Liver (tissue), 9 donors: ENCODE results near the gene REEP3. TPM values are rescaled to one million over a fixed set of nuclear protein-coding genes. Genes with fewer than 3 reads are reported as not detected.

Source experiments
- DNase-seq: peaks from one replicate; pipeline ENCODE4 v3.0.0-alpha.2; 2017; ENCODE audit warnings: low spot score
- H3K27ac ChIP-seq, 2 donors: one replicate each; pipeline ENCODE4 v1.7.0; 2013; ENCODE audit warnings: inconsistent platforms in 2 of 2, low read length in 2 of 2, control low read depth in 1 of 2, low read depth in 1 of 2, mild to moderate bottlenecking in 1 of 2
- H3K27me3 ChIP-seq, 4 donors: one replicate each; pipeline versions ENCODE4 v1.6.1 to v1.7.0; 2013; ENCODE audit warnings: low read length in 3 of 4, inconsistent platforms in 1 of 4, mild to moderate bottlenecking in 1 of 4, moderate library complexity in 1 of 4; ENCODE audit not compliant: control insufficient read depth in 4 of 4, insufficient read depth in 4 of 4
- H3K36me3 ChIP-seq, 4 donors: one replicate each; pipeline versions ENCODE4 v1.6.1 to v1.7.0; 2013; ENCODE audit warnings: low read length in 3 of 4, mild to moderate bottlenecking in 3 of 4, low read depth in 1 of 4, moderate library complexity in 1 of 4; ENCODE audit not compliant: control insufficient read depth in 4 of 4, insufficient read depth in 3 of 4
- H3K4me1 ChIP-seq, 4 donors: one replicate each; pipeline versions ENCODE4 v1.6.1 to v1.7.0; 2013; ENCODE audit warnings: low read length in 3 of 4, mild to moderate bottlenecking in 3 of 4, moderate library complexity in 1 of 4; ENCODE audit not compliant: control insufficient read depth in 4 of 4, insufficient read depth in 4 of 4
- H3K4me3 ChIP-seq, 3 donors: one replicate each; pipeline versions ENCODE4 v1.6.1 to v1.7.0; 2013; ENCODE audit warnings: low read length in 3 of 3, control low read depth in 1 of 3, low read depth in 1 of 3, mild to moderate bottlenecking in 1 of 3
- H3K9ac ChIP-seq, 2 donors: one replicate each; pipeline ENCODE4 v1.7.0; 2013; ENCODE audit warnings: low read length in 2 of 2, mild to moderate bottlenecking in 2 of 2, moderate library complexity in 2 of 2, control low read depth in 1 of 2, low read depth in 1 of 2
- H3K9me3 ChIP-seq, 4 donors: one replicate each; pipeline versions ENCODE4 v1.6.1 to v1.7.0; 2013; ENCODE audit warnings: low read length in 3 of 4; ENCODE audit not compliant: control insufficient read depth in 4 of 4
- EGR1 ChIP-seq, 2 donors: IDR thresholded peaks; 2 replicates each; pipeline ENCODE4 v1.6.1; 2016 to 2018; ENCODE audit warnings: antibody characterized with exemption in 2 of 2, low read depth in 2 of 2
- FOXA1 ChIP-seq: IDR thresholded peaks from 2 replicates; pipeline ENCODE4 v1.6.1; 2016; ENCODE audit warnings: antibody characterized with exemption
- FOXA2 ChIP-seq: IDR thresholded peaks from 2 replicates; pipeline ENCODE4 v1.6.1; 2016; ENCODE audit warnings: antibody characterized with exemption
- GABPA ChIP-seq, 2 donors: IDR thresholded peaks in 1 of 2; conservative IDR thresholded peaks in 1 of 2; 2 replicates each; pipeline ENCODE4 v1.6.1; 2016; ENCODE audit warnings: antibody characterized with exemption in 2 of 2, mild to moderate bottlenecking in 1 of 2, moderate library complexity in 1 of 2
- HNF4A ChIP-seq, 2 donors: conservative IDR thresholded peaks; 2 replicates each; pipeline ENCODE4 v1.6.1; 2016; ENCODE audit warnings: antibody characterized with exemption in 2 of 2, mild to moderate bottlenecking in 2 of 2
- HNF4G ChIP-seq: IDR thresholded peaks from 2 replicates; pipeline ENCODE4 v1.6.1; 2016; ENCODE audit warnings: antibody characterized with exemption
- JUND ChIP-seq, 2 donors: IDR thresholded peaks; 2 replicates each; pipeline ENCODE4 v1.6.1; 2016; ENCODE audit warnings: antibody characterized with exemption in 2 of 2
- NR2F2 ChIP-seq: IDR thresholded peaks from 2 replicates; pipeline ENCODE4 v1.6.1; 2016; ENCODE audit warnings: antibody characterized with exemption
- RAD21 ChIP-seq, 2 donors: IDR thresholded peaks; 2 replicates each; pipeline ENCODE4 v1.6.1; 2016; ENCODE audit warnings: antibody characterized with exemption in 2 of 2, mild to moderate bottlenecking in 2 of 2
- RXRA ChIP-seq, 2 donors: IDR thresholded peaks; 2 replicates each; pipeline ENCODE4 v1.6.1; 2017 to 2018; ENCODE audit warnings: antibody characterized with exemption in 2 of 2, mild to moderate bottlenecking in 1 of 2
- SP1 ChIP-seq: IDR thresholded peaks from 2 replicates; pipeline ENCODE4 v1.6.1; 2018; ENCODE audit warnings: antibody characterized with exemption, mild to moderate bottlenecking
- TAF1 ChIP-seq: conservative IDR thresholded peaks from 2 replicates; pipeline ENCODE4 v1.6.1; 2016; ENCODE audit warnings: antibody characterized with exemption, mild to moderate bottlenecking
- YY1 ChIP-seq: IDR thresholded peaks from 2 replicates; pipeline ENCODE4 v1.6.1; 2016; ENCODE audit warnings: antibody characterized with exemption, mild to moderate bottlenecking
- WGBS: extraction: QIAGEN DNeasy Blood & Tissue Kit; methylation state at CpG from one replicate; pipeline ENCODE4 v1.1.7; 2013; 5-methylcytosine and 5-hydroxymethylcytosine counted together
- polyA plus RNA-seq, 2 donors: library from polyadenylated mRNA; stranded (reverse) in 1 of 2; unstranded in 1 of 2; fragments of 200-250 nt in 1 of 2; fragments of >200 nt in 1 of 2; fragmentation: Nextera tagmentation in 1 of 2; extraction: Ambion mirVana in 1 of 2; gene quantifications; one replicate each; pipeline versions ENCODE4 v1.2.1 to v1.2.3, GENCODE V29; 2013 to 2015
- total RNA-seq, 2 donors: library from RNA; depleted of rRNA; stranded (reverse); fragments of >200 nt; gene quantifications; one replicate each; pipeline ENCODE4 v1.2.3, GENCODE V29; 2014
- TF ChIP-seq, protein P1 (sequence below): IDR thresholded peaks from 2 replicates; pipeline ENCODE4 v1.6.1; 2016; ENCODE audit warnings: antibody characterized with exemption
- TF ChIP-seq, protein P2 (sequence below): IDR thresholded peaks from 2 replicates; pipeline ENCODE4 v1.6.1; 2016; ENCODE audit warnings: antibody characterized with exemption, mild to moderate bottlenecking
- TF ChIP-seq, protein P3 (sequence below): IDR thresholded peaks from 2 replicates; pipeline ENCODE4 v1.6.1; 2016; ENCODE audit warnings: antibody characterized with exemption
- TF ChIP-seq, protein P4 (sequence below): IDR thresholded peaks from 2 replicates; pipeline ENCODE4 v1.6.1; 2016; ENCODE audit warnings: antibody characterized with exemption
- TF ChIP-seq, protein P5 (sequence below): fragments of 150-350 bp; IDR thresholded peaks from 2 replicates; pipeline ENCODE4 v1.5.1; 2017; ENCODE audit warnings: improper control_type of control experiment, low read depth, low read length; ENCODE audit not compliant: missing input control
- donor health status: healthy.
- donor health status: healthy.
- donor health status: healthy.
- donor health status: healthy.
- donor health status: healthy.

Gene REEP3
- total and polyA plus RNA-seq, 4 donors: 7.9 to 26.9 (median 18.2) TPM

DNA sequence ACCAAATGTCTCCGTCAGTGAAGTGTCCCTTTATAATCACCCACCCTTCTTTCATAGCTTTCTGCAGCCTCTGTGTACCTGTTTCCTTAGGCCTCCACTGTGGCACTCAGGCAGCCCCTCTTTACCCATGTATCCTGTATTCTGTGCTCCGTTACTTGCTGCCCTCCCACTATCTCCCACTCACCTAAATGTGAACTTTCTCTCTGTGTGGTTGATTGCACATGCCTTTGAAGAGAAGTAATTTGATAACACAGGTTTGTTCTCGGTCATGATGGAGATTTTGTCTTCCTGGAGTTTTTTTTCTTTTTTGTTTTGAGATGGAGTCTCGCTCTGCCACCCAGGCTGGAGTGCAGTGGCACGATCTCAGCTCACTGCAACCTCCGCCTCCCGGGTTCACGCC, 61.5 kb downstream of the REEP3 start:
- WGBS: 98% methylated on average over 8 of the region's 8 CpGs
- Histone ChIP-seq H3K4me3 (no peak overlapping the region), H3K27me3 (no peaks in the 10 kb centered on the region), H3K9ac (no peak overlapping the region), H3K9me3 (no peaks in the 10 kb centered on the region), H3K36me3 (no peaks in the 10 kb centered on the region), H3K4me1 (peaks cover 0 to 1% (median 0%) of the 10 kb centered on the region in 4 donors), H3K27ac (no peak overlapping the region)
- TF ChIP-seq RAD21 (IDR thresholded peaks at IDR 0.05) (no peak), HNF4G (no peak), EGR1 (IDR thresholded peaks at IDR 0.05; ENCODE audit: low read depth in 2 of 2) (no peak), NR2F2 (no peak), FOXA2 (no peak), SP1 (no peak)
- TF ChIP-seq, protein P1, sequence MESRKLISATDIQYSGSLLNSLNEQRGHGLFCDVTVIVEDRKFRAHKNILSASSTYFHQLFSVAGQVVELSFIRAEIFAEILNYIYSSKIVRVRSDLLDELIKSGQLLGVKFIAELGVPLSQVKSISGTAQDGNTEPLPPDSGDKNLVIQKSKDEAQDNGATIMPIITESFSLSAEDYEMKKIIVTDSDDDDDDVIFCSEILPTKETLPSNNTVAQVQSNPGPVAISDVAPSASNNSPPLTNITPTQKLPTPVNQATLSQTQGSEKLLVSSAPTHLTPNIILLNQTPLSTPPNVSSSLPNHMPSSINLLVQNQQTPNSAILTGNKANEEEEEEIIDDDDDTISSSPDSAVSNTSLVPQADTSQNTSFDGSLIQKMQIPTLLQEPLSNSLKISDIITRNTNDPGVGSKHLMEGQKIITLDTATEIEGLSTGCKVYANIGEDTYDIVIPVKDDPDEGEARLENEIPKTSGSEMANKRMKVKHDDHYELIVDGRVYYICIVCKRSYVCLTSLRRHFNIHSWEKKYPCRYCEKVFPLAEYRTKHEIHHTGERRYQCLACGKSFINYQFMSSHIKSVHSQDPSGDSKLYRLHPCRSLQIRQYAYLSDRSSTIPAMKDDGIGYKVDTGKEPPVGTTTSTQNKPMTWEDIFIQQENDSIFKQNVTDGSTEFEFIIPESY: no peak
- TF ChIP-seq, protein P2, sequence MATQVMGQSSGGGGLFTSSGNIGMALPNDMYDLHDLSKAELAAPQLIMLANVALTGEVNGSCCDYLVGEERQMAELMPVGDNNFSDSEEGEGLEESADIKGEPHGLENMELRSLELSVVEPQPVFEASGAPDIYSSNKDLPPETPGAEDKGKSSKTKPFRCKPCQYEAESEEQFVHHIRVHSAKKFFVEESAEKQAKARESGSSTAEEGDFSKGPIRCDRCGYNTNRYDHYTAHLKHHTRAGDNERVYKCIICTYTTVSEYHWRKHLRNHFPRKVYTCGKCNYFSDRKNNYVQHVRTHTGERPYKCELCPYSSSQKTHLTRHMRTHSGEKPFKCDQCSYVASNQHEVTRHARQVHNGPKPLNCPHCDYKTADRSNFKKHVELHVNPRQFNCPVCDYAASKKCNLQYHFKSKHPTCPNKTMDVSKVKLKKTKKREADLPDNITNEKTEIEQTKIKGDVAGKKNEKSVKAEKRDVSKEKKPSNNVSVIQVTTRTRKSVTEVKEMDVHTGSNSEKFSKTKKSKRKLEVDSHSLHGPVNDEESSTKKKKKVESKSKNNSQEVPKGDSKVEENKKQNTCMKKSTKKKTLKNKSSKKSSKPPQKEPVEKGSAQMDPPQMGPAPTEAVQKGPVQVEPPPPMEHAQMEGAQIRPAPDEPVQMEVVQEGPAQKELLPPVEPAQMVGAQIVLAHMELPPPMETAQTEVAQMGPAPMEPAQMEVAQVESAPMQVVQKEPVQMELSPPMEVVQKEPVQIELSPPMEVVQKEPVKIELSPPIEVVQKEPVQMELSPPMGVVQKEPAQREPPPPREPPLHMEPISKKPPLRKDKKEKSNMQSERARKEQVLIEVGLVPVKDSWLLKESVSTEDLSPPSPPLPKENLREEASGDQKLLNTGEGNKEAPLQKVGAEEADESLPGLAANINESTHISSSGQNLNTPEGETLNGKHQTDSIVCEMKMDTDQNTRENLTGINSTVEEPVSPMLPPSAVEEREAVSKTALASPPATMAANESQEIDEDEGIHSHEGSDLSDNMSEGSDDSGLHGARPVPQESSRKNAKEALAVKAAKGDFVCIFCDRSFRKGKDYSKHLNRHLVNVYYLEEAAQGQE: no peak
- TF ChIP-seq, protein P3, sequence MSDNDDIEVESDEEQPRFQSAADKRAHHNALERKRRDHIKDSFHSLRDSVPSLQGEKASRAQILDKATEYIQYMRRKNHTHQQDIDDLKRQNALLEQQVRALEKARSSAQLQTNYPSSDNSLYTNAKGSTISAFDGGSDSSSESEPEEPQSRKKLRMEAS: no peak
- no peak for DNase-seq

DNA sequence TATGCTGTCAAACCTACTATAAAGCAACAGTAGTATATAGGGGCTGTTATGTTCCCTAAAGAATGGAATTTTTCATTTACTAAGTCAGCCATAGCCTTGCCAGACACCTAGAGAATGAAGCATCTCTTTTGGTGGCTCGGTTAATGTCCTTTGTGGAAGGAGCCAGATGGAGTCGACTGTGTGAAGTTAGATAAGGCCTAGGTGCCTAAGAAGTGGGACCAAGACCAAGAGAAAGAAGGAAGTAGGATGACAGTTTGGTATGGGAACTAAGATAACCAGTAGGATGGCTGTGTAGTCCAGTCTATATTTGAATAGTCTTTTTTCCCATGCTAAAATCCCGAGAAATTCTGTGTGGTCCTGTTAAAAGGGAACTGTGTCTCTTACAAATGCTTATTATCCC, 62.2 kb downstream of the REEP3 start:
- Histone ChIP-seq H3K9me3 (no peaks in the 10 kb centered on the region), H3K27ac (no peak overlapping the region), H3K9ac (no peak overlapping the region), H3K36me3 (no peaks in the 10 kb centered on the region), H3K4me1 (peaks cover 0 to 1% (median 0%) of the 10 kb centered on the region in 4 donors), H3K27me3 (no peaks in the 10 kb centered on the region), H3K4me3 (no peak overlapping the region)
- no peak for DNase-seq
- 82% methylated on average over 3 of the region's 3 CpGs for WGBS
- TF ChIP-seq RAD21 (IDR thresholded peaks at IDR 0.05) (no peak), EGR1 (IDR thresholded peaks at IDR 0.05; ENCODE audit: low read depth in 2 of 2) (no peak), GABPA (IDR thresholded peaks at IDR 0.05 in 1 of 2, conservative IDR thresholded peaks at IDR 0.05 in 1 of 2) (no peak), JUND (IDR thresholded peaks at IDR 0.05) (no peak), TAF1 (no peak), FOXA1 (no peak), HNF4G (no peak), NR2F2 (no peak), SP1 (no peak), YY1 (no peak), RXRA (IDR thresholded peaks at IDR 0.05) (no peak), FOXA2 (no peak), HNF4A (conservative IDR thresholded peaks at IDR 0.05) (no peak)
- TF ChIP-seq, protein P2: no peak
- TF ChIP-seq, protein P4, sequence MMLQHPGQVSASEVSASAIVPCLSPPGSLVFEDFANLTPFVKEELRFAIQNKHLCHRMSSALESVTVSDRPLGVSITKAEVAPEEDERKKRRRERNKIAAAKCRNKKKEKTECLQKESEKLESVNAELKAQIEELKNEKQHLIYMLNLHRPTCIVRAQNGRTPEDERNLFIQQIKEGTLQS: no peak
- TF ChIP-seq, protein P1: no peak
- TF ChIP-seq, protein P5, sequence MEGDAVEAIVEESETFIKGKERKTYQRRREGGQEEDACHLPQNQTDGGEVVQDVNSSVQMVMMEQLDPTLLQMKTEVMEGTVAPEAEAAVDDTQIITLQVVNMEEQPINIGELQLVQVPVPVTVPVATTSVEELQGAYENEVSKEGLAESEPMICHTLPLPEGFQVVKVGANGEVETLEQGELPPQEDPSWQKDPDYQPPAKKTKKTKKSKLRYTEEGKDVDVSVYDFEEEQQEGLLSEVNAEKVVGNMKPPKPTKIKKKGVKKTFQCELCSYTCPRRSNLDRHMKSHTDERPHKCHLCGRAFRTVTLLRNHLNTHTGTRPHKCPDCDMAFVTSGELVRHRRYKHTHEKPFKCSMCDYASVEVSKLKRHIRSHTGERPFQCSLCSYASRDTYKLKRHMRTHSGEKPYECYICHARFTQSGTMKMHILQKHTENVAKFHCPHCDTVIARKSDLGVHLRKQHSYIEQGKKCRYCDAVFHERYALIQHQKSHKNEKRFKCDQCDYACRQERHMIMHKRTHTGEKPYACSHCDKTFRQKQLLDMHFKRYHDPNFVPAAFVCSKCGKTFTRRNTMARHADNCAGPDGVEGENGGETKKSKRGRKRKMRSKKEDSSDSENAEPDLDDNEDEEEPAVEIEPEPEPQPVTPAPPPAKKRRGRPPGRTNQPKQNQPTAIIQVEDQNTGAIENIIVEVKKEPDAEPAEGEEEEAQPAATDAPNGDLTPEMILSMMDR: no peak
- TF ChIP-seq, protein P3: no peak
